HepG2 (cell line): ENCODE data around the gene LITAF. TPM values are rescaled to one million over a fixed set of nuclear protein-coding genes. Genes with fewer than 3 reads are reported as not detected.

Experiments
- ARHGAP35 ChIP-seq: sonication (generic); formaldehyde crosslinking; IDR thresholded peaks from 2 replicates; pipeline ENCODE4 v1.9.0; 2022; ENCODE audit warnings: mild to moderate bottlenecking, inconsistent platforms, moderate library complexity, missing genetic modification reagents, borderline replicate concordance
- ARID5B ChIP-seq: IDR thresholded peaks from 2 replicates; pipeline ENCODE4 v1.4.0; 2020; ENCODE audit warnings: mild to moderate bottlenecking, missing genetic modification reagents
- DDIT3 ChIP-seq: sonication (generic); formaldehyde crosslinking; IDR thresholded peaks from 2 replicates; pipeline ENCODE4 v1.4.0; 2020; ENCODE audit warnings: mild to moderate bottlenecking, missing genetic modification reagents
- DRAP1 ChIP-seq: IDR thresholded peaks from 2 replicates; pipeline ENCODE4 v1.6.1; 2016; ENCODE audit warnings: missing genetic modification reagents, missing compliant biosample characterization
- FOXJ3 ChIP-seq: sonication (generic); formaldehyde crosslinking; IDR thresholded peaks from 2 replicates; pipeline ENCODE4 v1.4.0; 2020; ENCODE audit warnings: missing genetic modification reagents, mild to moderate bottlenecking, borderline replicate concordance
- IKZF5 ChIP-seq: IDR thresholded peaks from 2 replicates; pipeline ENCODE4 v1.6.1; 2018; ENCODE audit warnings: missing genetic modification reagents, mild to moderate bottlenecking, missing compliant biosample characterization
- KDM4B ChIP-seq: sonication (generic); formaldehyde crosslinking; IDR thresholded peaks from 2 replicates; pipeline ENCODE4 v1.4.0; 2020; ENCODE audit warnings: missing genetic modification reagents
- NFRKB ChIP-seq: fragments of 450-650 bp; IDR thresholded peaks from 2 replicates; pipeline ENCODE4 v1.6.1; 2017
- NPAS2 ChIP-seq: sonication (generic); formaldehyde crosslinking; IDR thresholded peaks from 2 replicates; pipeline ENCODE4 v1.8.0; 2022; ENCODE audit warnings: mild to moderate bottlenecking, missing genetic modification reagents, borderline replicate concordance
- RAD51 ChIP-seq: fragments of 450-650 bp; IDR thresholded peaks from 2 replicates; pipeline ENCODE4 v1.6.1; 2016; ENCODE audit warnings: borderline replicate concordance
- RBM22 ChIP-seq: fragments of 200-400 bp; formaldehyde crosslinking; optimal IDR thresholded peaks from 2 replicates; pipeline ENCODE3; 2017; ENCODE audit warnings: mild to moderate bottlenecking, low read length, moderate library complexity
- TBX3 ChIP-seq: fragments of 450-650 bp; IDR thresholded peaks from 2 replicates; pipeline ENCODE4 v1.6.1; 2017; ENCODE audit warnings: antibody characterized with exemption, mild to moderate bottlenecking, inconsistent platforms, borderline replicate concordance
- ZNF138 ChIP-seq: sonication (generic); formaldehyde crosslinking; IDR thresholded peaks from 2 replicates; pipeline ENCODE4 v1.5.0; 2020; ENCODE audit warnings: mild to moderate bottlenecking, low read depth, missing genetic modification reagents
- ZNF563 ChIP-seq: sonication (generic); formaldehyde crosslinking; IDR thresholded peaks from 2 replicates; pipeline ENCODE4 v1.8.0; 2022; ENCODE audit warnings: mild to moderate bottlenecking, moderate library complexity, missing genetic modification reagents
- ZNF781 ChIP-seq: sonication (generic); formaldehyde crosslinking; IDR thresholded peaks from 2 replicates; pipeline ENCODE4 v1.5.1; 2020; ENCODE audit warnings: borderline replicate concordance, mild to moderate bottlenecking, missing genetic modification reagents; ENCODE audit errors: not compliant biosample characterization
- ZNF839 ChIP-seq: sonication (generic); formaldehyde crosslinking; IDR thresholded peaks from 2 replicates; pipeline ENCODE4 v1.4.0; 2020; ENCODE audit warnings: missing genetic modification reagents, mild to moderate bottlenecking, borderline replicate concordance
- polyA plus RNA-seq, 8 experiments: library from polyadenylated mRNA; depleted of rRNA in 3 of 8; stranded (reverse) in 7 of 8; unstranded in 1 of 8; fragments of >200 nt; fragmentation: Illumina TruSeq in 4 of 8; extraction: Trizol in 4 of 8; gene quantifications; 2 replicates each; pipeline versions ENCODE4 v1.2.1 to v1.2.3, GENCODE V29; 2011 to 2016; ENCODE audit warnings: low read depth in 4 of 8, missing spikeins in 1 of 8, mixed read lengths in 1 of 8; ENCODE audit not compliant: insufficient read depth in 1 of 8
- total RNA-seq, 5 experiments: library from RNA; depleted of rRNA; stranded (reverse); fragments of >200 nt; fragmentation: Illumina TruSeq; extraction: Trizol; gene quantifications; 2 replicates each; pipeline ENCODE4 v1.2.3, GENCODE V29; 2016; ENCODE audit warnings: low read depth in 1 of 5
- TF ChIP-seq, protein P1 (sequence below): sonication (generic); formaldehyde crosslinking; IDR thresholded peaks from 2 replicates; pipeline ENCODE4 v1.5.1; 2020; ENCODE audit warnings: mild to moderate bottlenecking, missing genetic modification reagents, borderline replicate concordance

Gene LITAF
- total and polyA plus RNA-seq, 2 of the 13 experiments (the other 11 are each of a cell fraction or from before 2014, with no cell fraction given): 80.1 to 141 TPM

DNA sequence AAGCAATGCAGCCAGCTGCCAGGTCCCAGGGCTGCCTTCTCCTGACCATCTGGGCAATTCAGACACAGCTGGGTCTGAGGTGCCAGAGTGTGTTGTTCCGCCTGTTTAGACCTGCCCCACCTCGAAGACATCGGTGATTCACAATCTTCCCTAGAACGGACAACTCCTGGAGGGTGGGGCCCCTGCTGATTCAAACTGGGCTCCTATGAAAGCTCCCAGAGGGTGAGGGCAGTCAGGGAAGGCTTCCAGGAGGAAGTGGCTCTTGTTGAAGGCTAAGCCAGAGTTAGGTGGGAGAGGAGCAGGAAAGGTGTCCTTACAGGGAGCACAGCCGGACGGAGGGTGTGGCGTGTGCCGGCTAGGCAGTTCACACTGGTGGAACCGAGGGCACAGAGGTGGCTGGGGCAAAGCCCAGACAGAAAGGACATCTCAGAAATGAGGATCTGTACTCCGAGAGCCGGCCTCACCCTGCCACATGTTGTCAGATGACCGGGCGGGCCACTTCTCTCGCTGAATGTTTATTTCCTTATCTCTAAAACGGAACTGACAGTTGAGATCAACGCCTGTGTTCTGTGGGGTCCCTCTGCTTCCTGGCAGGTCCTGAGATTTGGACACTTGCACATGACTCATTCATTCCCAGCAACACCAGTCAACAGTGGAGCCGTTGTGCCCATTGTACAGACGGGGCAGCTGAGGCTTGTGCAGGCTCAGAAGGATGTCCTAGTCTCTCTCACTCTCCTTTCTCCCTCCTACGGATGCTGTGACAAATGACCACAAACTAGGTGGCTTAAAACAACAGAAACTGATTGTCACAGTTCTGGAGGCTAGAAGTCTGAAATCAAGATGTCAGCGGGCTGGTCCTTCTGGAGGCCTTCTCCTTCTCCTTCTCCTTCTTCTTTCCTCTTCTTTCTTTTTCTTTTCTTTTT lies 26.9 kb upstream of the LITAF start (continued):
- TF ChIP-seq, protein P1, sequence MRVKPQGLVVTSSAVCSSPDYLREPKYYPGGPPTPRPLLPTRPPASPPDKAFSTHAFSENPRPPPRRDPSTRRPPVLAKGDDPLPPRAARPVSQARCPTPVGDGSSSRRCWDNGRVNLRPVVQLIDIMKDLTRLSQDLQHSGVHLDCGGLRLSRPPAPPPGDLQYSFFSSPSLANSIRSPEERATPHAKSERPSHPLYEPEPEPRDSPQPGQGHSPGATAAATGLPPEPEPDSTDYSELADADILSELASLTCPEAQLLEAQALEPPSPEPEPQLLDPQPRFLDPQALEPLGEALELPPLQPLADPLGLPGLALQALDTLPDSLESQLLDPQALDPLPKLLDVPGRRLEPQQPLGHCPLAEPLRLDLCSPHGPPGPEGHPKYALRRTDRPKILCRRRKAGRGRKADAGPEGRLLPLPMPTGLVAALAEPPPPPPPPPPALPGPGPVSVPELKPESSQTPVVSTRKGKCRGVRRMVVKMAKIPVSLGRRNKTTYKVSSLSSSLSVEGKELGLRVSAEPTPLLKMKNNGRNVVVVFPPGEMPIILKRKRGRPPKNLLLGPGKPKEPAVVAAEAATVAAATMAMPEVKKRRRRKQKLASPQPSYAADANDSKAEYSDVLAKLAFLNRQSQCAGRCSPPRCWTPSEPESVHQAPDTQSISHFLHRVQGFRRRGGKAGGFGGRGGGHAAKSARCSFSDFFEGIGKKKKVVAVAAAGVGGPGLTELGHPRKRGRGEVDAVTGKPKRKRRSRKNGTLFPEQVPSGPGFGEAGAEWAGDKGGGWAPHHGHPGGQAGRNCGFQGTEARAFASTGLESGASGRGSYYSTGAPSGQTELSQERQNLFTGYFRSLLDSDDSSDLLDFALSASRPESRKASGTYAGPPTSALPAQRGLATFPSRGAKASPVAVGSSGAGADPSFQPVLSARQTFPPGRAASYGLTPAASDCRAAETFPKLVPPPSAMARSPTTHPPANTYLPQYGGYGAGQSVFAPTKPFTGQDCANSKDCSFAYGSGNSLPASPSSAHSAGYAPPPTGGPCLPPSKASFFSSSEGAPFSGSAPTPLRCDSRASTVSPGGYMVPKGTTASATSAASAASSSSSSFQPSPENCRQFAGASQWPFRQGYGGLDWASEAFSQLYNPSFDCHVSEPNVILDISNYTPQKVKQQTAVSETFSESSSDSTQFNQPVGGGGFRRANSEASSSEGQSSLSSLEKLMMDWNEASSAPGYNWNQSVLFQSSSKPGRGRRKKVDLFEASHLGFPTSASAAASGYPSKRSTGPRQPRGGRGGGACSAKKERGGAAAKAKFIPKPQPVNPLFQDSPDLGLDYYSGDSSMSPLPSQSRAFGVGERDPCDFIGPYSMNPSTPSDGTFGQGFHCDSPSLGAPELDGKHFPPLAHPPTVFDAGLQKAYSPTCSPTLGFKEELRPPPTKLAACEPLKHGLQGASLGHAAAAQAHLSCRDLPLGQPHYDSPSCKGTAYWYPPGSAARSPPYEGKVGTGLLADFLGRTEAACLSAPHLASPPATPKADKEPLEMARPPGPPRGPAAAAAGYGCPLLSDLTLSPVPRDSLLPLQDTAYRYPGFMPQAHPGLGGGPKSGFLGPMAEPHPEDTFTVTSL (CRISPR knock-in tag): no peak
- TF ChIP-seq FOXJ3 (no peak), NPAS2 (CRISPR knock-in tag) (no peak), ZNF138 (CRISPR knock-in tag) (no peak), RAD51 (no peak), ARID5B (CRISPR knock-in tag) (peak; percentile 70), ZNF839 (no peak), DRAP1 (CRISPR knock-in tag) (peak; percentile 40; the same call in 1 of the 2 replicates), TBX3 (no peak; the same call in 1 of the 2 replicates), ARHGAP35 (CRISPR knock-in tag) (0 out of 2 replicates have a peak, but pooled peaks have one; percentile 27), NFRKB (no peak), ZNF781 (CRISPR knock-in tag) (no peak), DDIT3 (CRISPR knock-in tag) (no peak), KDM4B (CRISPR knock-in tag) (peak; percentile 92), RBM22 (no peak), ZNF563 (CRISPR knock-in tag) (no peak; the same call in 1 of the 2 replicates), IKZF5 (peak; percentile 78)
